ENCODE measurements around the gene CDH13.

Gene CDH13

DNA sequence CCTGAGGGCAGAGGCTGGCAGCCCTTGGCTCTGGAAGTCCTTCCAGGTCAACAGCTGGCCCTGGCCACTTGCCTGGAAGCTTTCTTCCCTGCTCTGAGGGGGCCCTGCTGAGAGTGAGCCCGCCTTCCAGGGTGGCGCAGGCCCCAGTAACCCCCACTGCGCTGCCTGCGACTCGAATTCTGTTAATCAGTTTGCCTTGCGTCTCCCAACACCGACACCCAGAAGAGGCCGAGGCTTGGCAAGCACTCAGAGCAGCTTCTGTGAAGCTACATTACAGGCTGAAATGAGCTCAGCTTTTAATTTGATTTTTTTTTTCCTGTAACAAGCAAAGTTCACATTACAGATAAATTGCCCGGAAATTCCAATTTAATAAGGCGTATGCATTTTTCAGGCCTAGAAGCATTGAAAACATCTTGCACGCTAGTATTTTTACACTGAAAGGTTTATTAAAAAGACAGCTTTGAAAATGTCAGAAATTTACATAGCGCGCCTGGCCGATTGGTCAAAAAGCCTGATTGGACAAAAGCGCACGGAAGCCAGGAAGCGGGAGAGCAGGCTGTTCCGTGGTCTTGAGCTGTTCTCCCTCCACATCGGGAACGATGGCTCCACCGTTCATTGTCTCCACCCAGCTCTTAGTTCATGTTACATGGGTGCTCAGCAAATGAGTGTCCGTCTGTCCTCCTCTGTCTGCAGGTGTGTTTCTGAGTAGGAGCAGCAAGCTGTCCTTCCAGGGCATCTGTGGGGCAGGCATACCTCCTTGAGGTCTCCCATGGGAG, 1115.5 kb downstream of the CDH13 start:
- ChIA-PET POLR2A (no interaction called here), CTCF (no interaction called here)
- no peak for DNase-seq (ENCODE audit: extremely low spot score)
- TF ChIP-seq CTCF (IDR thresholded peaks at IDR 0.05; ENCODE audit: control extremely low read depth, extremely low read depth, low read depth, missing control alignments): no peak

DNA sequence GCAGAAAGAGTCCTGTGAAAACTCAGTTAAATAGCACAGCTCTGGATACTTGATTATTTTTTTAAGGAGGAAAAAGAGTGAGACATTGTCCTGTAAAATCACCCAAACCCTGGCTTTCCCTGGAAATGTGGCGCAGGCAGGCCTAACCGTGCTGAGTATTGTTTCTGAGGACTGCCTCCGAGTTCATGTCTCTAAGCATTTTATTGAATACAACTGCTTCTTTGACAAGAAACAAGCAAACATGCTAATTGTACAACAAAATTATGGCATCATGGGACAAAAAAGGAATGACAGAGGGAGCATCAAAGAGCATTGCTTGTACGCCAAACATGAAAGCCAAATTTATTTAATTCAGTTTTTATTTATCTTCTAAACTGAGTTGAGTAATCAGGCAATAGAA, 1116.5 kb downstream of the CDH13 start:
- CTCF ChIA-PET: no interaction called here
- no peak for DNase-seq (ENCODE audit: extremely low spot score)
- TF ChIP-seq CTCF (IDR thresholded peaks at IDR 0.05; ENCODE audit: control extremely low read depth, extremely low read depth, low read depth, missing control alignments): no peak
- POLR2A ChIA-PET: no interaction called here

GRCh38 chr16:83743720-83744119, 1117.0 kb downstream of the CDH13 start:
- TF ChIP-seq CTCF (IDR thresholded peaks at IDR 0.05; ENCODE audit: control extremely low read depth, extremely low read depth, low read depth, missing control alignments): no peak
- ChIA-PET POLR2A (no interaction called here), CTCF (no interaction called here)
- DNase-seq (ENCODE audit: extremely low spot score): no peak

DNA sequence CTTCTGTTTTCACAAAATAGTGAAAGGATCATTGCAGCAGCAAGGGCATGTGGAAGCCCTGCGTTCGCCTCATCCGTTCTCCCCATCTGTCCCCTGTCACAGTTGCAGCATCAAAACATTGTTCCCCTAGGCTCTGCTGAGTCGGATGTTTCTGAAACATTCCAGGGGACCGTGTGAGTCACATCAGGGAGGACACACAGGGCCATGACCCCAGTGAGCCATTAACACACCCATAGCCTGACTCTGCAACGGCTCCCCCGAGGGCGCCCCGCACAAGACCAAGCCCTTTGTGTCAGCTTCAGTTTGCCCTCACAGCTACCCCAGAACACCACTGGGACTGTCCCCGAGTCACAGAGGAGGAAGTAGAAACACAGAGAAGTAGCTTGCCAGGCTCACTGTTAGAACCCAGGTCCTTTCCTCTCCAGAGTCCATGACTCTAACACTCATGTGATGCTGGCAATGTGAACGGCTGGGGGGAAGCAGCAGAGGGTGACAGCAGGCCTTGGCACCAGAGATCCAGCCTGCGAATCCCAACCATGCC, 1117.7 kb downstream of the CDH13 start:
- DNase-seq (ENCODE audit: extremely low spot score): peak; percentile 49

GRCh38 chr16:83746611-83747010, 1119.8 kb downstream of the CDH13 start:
- DNase-seq (ENCODE audit: extremely low spot score): no peak
- ChIA-PET CTCF (no interaction called here), POLR2A (no interaction called here)
- TF ChIP-seq CTCF (IDR thresholded peaks at IDR 0.05; ENCODE audit: control extremely low read depth, extremely low read depth, low read depth, missing control alignments): no peak

More for the DNA sequence above, 1117.7 kb downstream of the CDH13 start:
- no peak for TF ChIP-seq CTCF (IDR thresholded peaks at IDR 0.05; ENCODE audit: control extremely low read depth, extremely low read depth, low read depth, missing control alignments)
- ChIA-PET POLR2A (no interaction called here), CTCF (no interaction called here)

DNA sequence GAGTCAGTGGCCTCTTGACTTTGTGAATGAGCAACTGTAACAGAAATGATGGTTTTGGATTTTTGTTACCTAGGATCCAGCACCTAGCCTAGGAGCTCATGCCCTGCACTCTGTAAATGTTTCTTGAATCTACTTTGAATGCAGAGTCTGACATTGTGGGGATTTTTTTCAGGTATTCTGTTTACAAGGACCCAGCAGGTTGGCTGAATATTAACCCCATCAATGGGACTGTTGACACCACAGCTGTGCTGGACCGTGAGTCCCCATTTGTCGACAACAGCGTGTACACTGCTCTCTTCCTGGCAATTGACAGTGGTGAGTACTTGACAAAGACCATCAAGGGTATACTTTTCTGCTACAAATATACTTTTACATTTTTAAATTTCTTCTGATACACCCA, 1121.2 kb downstream of the CDH13 start:
- no peak for TF ChIP-seq CTCF (IDR thresholded peaks at IDR 0.05; ENCODE audit: control extremely low read depth, extremely low read depth, low read depth, missing control alignments)
- no peak for DNase-seq (ENCODE audit: extremely low spot score)
- POLR2A ChIA-PET: no interaction called here
- CTCF ChIA-PET: no interaction called here

Measured in GM10248 (cell line).